Measurements from ENCODE around the gene L3MBTL1. TPM values are rescaled to one million over a fixed set of nuclear protein-coding genes. Genes with fewer than 3 reads are reported as not detected.

The L3MBTL1 gene
- total RNA-seq, 1 experiment from 2014 or later, result 24.9 TPM

DNA sequence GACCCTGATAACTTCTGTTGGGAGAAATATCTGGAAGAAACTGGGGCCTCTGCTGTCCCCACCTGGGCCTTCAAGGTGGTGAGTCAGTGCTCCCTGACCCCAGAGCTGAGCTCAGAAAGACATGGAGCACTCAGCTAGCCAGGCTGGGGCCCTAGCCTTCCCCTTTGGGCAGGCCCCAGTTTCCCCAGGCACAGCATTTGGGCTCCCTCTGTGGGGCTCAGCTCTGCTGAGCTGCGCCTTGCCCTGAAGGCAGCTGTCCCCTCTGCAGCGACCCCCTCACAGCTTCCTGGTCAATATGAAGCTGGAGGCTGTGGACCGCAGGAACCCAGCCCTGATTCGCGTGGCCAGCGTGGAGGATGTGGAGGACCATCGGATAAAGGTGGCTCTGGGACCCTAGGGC is 26.5 kb downstream of the L3MBTL1 start:
- ChIA-PET CTCF (interaction anchor here (0.5 kb wide), 1 partner anchor 125 kb away, joined by 5 read pairs; no protein-coding TSS in a partner anchor), POLR2A (no interaction called here)
- Histone ChIP-seq H3K4me3 (ENCODE audit: low read depth in 2 of 2, low read length in 2 of 2) (no peak overlapping the region), H3K4me1 (ENCODE audit: control insufficient read depth, insufficient read depth, low read length) (no peaks in the 10 kb centered on the region), H3K36me3 (ENCODE audit: control insufficient read depth, insufficient read depth, low read length) (no peaks in the 10 kb centered on the region; the same call in 1 of the 2 replicates), H3K27me3 (ENCODE audit: control insufficient read depth, insufficient read depth, low read length) (no peaks in the 10 kb centered on the region), H3K9me3 (ENCODE audit: control insufficient read depth, insufficient read depth, low read depth, low read length) (no peaks in the 10 kb centered on the region), H3K27ac (ENCODE audit: low read length) (no peak overlapping the region)
- no peak for ATAC-seq
- TF ChIP-seq SIN3A (IDR thresholded peaks at IDR 0.05; ENCODE audit: borderline replicate concordance, insufficient read depth, low read depth, low read length), result no peak
- BruUV-seq (replicated peaks), result no TSS peak
- no peak for DNase-seq (ENCODE audit: low read depth, low spot score)
- in situ Hi-C loops (cut with HindIII; ENCODE audit: low pct_unique_long_range_greater_than_20kb, low sequenced_read_pairs), result no loop called here
- intact Hi-C loops (cut with micrococcal nuclease; ENCODE audit: unreplicated experiment), result no loop called here

DNA sequence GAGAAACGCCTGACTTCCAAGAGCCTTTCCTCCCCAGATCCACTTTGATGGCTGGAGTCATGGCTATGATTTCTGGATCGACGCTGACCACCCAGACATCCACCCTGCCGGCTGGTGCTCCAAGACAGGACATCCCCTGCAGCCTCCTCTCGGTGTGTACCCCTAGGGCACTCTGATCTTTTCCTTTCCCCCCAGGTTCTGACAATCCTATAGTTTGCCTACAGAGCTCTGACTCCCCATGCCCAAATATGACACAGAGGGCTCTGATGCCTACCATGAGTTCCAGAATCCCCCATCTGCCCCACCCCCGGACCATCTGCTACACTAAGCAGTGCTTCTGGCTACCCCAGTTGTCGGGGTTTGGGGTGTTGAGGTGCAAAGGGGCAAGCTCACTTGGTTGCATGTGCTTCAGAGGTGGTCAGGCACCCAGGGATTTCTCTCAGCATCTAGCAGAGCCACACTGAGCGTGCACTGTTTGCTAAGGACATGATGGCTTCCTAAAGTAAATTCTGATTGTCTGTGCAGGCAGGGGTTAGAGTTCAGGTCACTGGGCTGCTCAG is 27.4 kb downstream of the L3MBTL1 start:
- in situ Hi-C loops (cut with HindIII; ENCODE audit: low pct_unique_long_range_greater_than_20kb, low sequenced_read_pairs), result no loop called here
- ChIA-PET CTCF (interaction anchor here (0.6 kb wide), 1 partner anchor 203 kb away, joined by 10 read pairs; no protein-coding TSS in a partner anchor), POLR2A (no interaction called here)
- Histone ChIP-seq H3K4me1 (ENCODE audit: control insufficient read depth, insufficient read depth, low read length) (no peaks in the 10 kb centered on the region), H3K27ac (ENCODE audit: low read length) (no peak overlapping the region), H3K4me3 (ENCODE audit: low read depth in 2 of 2, low read length in 2 of 2) (no peak overlapping the region), H3K27me3 (ENCODE audit: control insufficient read depth, insufficient read depth, low read length) (no peaks in the 10 kb centered on the region), H3K9me3 (ENCODE audit: control insufficient read depth, insufficient read depth, low read depth, low read length) (no peaks in the 10 kb centered on the region), H3K36me3 (ENCODE audit: control insufficient read depth, insufficient read depth, low read length) (no peaks in the 10 kb centered on the region; the same call in 1 of the 2 replicates)
- BruUV-seq (replicated peaks), result no TSS peak
- TF ChIP-seq, protein P1, sequence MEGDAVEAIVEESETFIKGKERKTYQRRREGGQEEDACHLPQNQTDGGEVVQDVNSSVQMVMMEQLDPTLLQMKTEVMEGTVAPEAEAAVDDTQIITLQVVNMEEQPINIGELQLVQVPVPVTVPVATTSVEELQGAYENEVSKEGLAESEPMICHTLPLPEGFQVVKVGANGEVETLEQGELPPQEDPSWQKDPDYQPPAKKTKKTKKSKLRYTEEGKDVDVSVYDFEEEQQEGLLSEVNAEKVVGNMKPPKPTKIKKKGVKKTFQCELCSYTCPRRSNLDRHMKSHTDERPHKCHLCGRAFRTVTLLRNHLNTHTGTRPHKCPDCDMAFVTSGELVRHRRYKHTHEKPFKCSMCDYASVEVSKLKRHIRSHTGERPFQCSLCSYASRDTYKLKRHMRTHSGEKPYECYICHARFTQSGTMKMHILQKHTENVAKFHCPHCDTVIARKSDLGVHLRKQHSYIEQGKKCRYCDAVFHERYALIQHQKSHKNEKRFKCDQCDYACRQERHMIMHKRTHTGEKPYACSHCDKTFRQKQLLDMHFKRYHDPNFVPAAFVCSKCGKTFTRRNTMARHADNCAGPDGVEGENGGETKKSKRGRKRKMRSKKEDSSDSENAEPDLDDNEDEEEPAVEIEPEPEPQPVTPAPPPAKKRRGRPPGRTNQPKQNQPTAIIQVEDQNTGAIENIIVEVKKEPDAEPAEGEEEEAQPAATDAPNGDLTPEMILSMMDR (IDR thresholded peaks at IDR 0.05), result no peak
- TF ChIP-seq POLR2AphosphoS5 (IDR thresholded peaks at IDR 0.05; ENCODE audit: low read depth, low read length) (no peak), TCF7L2 (IDR thresholded peaks at IDR 0.05; ENCODE audit: low read depth, low read length) (no peak), SIN3A (IDR thresholded peaks at IDR 0.05; ENCODE audit: borderline replicate concordance, insufficient read depth, low read depth, low read length) (no peak)
- TF ChIP-seq, protein P2, sequence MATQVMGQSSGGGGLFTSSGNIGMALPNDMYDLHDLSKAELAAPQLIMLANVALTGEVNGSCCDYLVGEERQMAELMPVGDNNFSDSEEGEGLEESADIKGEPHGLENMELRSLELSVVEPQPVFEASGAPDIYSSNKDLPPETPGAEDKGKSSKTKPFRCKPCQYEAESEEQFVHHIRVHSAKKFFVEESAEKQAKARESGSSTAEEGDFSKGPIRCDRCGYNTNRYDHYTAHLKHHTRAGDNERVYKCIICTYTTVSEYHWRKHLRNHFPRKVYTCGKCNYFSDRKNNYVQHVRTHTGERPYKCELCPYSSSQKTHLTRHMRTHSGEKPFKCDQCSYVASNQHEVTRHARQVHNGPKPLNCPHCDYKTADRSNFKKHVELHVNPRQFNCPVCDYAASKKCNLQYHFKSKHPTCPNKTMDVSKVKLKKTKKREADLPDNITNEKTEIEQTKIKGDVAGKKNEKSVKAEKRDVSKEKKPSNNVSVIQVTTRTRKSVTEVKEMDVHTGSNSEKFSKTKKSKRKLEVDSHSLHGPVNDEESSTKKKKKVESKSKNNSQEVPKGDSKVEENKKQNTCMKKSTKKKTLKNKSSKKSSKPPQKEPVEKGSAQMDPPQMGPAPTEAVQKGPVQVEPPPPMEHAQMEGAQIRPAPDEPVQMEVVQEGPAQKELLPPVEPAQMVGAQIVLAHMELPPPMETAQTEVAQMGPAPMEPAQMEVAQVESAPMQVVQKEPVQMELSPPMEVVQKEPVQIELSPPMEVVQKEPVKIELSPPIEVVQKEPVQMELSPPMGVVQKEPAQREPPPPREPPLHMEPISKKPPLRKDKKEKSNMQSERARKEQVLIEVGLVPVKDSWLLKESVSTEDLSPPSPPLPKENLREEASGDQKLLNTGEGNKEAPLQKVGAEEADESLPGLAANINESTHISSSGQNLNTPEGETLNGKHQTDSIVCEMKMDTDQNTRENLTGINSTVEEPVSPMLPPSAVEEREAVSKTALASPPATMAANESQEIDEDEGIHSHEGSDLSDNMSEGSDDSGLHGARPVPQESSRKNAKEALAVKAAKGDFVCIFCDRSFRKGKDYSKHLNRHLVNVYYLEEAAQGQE (IDR thresholded peaks at IDR 0.05; ENCODE audit: insufficient read depth in 1 of 2, low read depth in 2 of 2, low read length in 1 of 2), result no peak
- intact Hi-C loops (cut with micrococcal nuclease; ENCODE audit: unreplicated experiment), result no loop called here
- no peak for DNase-seq (ENCODE audit: low read depth, low spot score)
- ATAC-seq, result no peak

DNA sequence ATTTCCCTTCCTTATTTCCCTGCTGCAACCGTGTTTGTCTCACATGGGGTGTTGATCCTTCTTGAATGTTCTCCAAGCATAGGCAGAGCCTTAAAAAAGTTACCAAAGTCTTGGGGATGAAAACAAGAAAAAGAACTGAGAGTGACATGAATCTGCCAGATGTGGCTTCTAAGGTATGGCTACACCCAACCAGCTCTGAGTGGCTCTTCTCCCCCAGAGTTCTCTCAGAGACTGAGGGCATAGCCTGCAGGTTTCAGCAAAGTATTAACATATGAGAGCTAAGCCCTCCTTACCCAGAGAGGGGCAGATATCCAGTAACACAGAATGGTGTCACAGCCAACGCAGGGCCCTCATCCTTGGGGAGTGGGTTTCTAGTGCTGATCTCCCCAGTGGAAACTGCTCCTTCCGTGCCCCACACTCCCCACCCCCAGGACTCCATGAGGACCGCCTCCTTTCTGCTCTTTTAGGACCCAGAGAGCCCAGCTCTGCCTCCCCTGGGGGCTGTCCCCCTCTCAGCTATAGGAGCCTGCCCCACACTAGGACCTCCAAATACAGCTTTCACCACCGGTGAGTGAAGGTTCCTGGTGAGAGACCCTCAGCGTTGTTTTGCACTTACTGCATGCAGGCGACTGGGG is 28.0 kb downstream of the L3MBTL1 start:
- Histone ChIP-seq H3K27ac (ENCODE audit: low read length) (no peak overlapping the region), H3K27me3 (ENCODE audit: control insufficient read depth, insufficient read depth, low read length) (no peaks in the 10 kb centered on the region), H3K9me3 (ENCODE audit: control insufficient read depth, insufficient read depth, low read depth, low read length) (no peaks in the 10 kb centered on the region), H3K4me3 (ENCODE audit: low read depth in 2 of 2, low read length in 2 of 2) (no peak overlapping the region), H3K4me1 (ENCODE audit: control insufficient read depth, insufficient read depth, low read length) (no peaks in the 10 kb centered on the region), H3K36me3 (ENCODE audit: control insufficient read depth, insufficient read depth, low read length) (no peaks in the 10 kb centered on the region; the same call in 1 of the 2 replicates)
- intact Hi-C loops (cut with micrococcal nuclease; ENCODE audit: unreplicated experiment), result no loop called here
- TF ChIP-seq POLR2AphosphoS5 (IDR thresholded peaks at IDR 0.05; ENCODE audit: low read depth, low read length) (no peak), SIN3A (IDR thresholded peaks at IDR 0.05; ENCODE audit: borderline replicate concordance, insufficient read depth, low read depth, low read length) (no peak), TCF7L2 (IDR thresholded peaks at IDR 0.05; ENCODE audit: low read depth, low read length) (no peak)
- TF ChIP-seq, protein P2 (IDR thresholded peaks at IDR 0.05; ENCODE audit: insufficient read depth in 1 of 2, low read depth in 2 of 2, low read length in 1 of 2), result no peak
- TF ChIP-seq, protein P1 (IDR thresholded peaks at IDR 0.05), result no peak
- in situ Hi-C loops (cut with HindIII; ENCODE audit: low pct_unique_long_range_greater_than_20kb, low sequenced_read_pairs), result no loop called here
- ChIA-PET CTCF (no interaction called here), POLR2A (no interaction called here)
- ATAC-seq (no peak), DNase-seq (ENCODE audit: low read depth, low spot score) (no peak)
- no TSS peak for BruUV-seq (replicated peaks)

All from Panc1 (cell line).